GM21526 (cell line): ENCODE data around the gene UMAD1.
A peak's percentile ranks its signal among the peaks of the same experiment; 100 is the strongest.
"Not testable (repeated sequence)": the region's sequence is repeated elsewhere in the genome, so short reads cannot be mapped to it uniquely, and the experiment has no call there.

Experiments used
- ATAC-seq: cut with Tn5 transposase; IDR thresholded peaks from one replicate; pipeline ENCODE4 v1.9.1; 2021; ENCODE audit warnings: moderate library complexity; ENCODE audit not compliant: unreplicated experiment, low FRiP score

UMAD1 gene

DNA sequence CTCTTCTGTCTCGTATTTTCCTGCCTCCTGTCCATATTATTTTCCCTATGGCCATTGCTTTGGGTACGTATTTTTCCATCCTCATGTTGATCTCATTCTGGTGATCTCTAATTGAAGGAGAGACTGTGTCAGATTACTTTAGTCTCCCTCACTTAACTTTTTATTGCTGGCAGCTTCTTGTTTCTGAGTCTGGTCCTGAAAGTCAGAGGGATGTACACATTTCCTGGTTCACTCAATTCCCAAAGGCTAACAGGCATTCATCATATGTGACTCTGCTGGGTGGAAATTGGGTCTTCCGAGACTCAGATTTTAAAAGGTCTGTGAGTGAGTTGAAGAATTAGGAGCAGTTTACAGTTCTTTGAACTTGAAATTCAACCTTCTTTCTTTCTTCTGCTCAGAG, 10.9 kb downstream of the UMAD1 start:
- ATAC-seq, result no peak

DNA sequence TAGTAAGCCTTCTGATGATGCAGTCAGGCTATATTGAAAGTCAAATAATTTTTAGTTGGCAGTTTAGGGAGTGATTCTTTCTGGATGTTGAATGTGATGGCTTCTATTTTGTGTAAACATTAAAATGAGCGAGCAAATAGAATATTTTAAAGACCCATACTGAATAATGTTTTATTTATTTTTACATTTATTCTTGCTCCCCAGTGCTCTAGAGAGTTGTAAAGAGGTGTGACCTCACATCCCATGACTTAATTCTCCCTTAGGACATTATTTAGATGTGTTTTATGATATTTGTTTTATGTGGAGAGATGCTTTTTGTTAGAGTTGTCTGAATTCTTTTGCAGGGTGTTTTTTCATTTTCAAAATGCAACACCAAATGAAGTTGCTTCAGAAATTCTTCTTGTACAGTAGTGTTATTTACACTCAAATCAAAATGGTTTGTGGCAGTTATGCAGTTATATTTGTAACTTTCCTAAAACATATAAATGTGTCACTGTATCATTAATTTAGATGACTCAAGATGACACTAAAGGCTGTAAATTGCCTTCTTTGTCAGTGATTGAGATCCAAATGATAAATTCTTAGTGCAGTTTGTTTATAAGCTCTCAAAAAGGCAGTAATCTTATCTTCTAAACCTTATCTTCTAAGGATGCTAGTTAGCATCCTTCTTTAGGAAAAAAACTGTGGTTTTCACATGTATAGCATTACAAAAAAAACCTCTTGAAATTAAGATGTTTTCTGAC, 12.4 kb downstream of the UMAD1 start:
- no peak for ATAC-seq

DNA sequence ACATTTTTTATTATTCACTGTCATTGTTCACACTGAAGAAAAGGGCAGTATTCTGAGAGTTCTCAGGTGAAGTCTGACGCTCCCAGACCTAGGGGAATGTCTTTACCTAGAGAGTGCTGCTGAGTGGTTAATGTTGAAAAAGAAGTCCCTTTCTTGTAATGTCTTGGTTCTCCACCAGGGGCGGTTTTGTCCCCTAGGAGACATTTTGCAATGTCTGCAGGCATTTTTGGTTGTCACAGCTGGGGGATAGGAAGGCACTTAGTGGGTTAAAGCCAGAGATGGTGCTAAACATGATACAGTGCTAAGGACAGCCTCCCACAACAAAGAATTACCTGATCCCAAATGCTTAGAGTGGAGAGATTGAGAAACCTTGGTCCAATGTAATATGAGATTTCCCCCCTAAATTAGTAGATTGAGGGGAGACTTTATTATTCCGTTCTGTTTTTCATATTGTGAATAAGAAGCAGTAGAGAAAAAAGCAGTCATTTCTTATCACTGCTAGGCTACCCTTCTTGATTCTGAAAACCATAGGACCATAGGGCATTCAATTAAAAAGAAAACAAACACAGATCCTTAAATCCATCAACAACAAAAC, 13.1 kb downstream of the UMAD1 start:
- no peak for ATAC-seq

DNA sequence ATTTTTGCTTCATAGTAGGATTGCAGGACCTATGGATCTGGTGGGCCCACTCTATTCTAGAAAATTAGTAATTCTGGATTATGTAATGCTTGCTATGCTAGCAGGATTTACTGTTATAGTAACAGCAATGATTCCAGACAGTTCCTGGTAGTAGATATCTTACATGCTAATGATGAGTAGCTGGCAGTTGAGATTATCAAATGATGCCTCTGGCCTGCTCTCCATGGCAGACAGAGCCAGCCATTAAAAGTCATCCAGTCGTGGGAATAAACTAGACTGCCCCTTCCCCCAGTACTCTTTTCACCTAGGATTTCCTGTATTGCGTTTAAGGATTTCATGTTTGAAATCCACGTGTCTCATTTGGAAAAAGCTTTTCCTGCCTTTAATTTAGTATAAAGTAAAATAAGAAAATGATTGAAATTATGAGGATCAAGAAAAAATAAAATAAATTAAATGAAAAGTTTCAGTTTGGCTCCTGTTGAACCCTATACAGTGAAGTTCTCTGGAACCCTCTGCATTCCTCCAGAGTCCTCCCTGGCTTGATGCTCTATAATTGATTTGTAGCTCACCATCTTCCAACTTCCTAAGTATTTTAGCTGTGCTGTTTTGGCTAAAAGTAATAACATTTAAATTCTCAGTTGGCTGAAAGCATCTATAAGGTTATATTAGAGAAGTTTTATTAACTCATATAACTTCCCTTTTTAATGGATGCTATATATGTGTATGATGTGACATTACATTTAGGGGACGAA, 14.6 kb downstream of the UMAD1 start:
- ATAC-seq, result no peak

DNA sequence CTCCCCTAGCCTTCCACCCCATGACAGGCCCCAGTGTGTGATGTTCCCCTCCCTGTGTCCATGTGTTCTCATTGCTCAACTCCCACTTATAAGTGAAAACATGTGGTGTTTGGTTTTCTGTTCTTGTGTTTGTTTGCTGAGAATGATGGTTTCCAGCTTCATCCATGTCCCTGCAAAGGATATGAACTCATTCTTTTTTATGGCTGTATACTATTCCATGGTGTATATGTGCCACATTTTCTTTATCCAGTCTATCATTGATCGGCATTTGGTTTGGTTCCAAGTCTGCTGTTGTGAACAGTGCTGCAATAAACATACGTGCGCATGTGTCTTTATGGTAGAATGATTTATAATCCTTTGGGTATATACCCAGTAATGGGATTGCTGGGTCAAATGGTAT, 15.9 kb downstream of the UMAD1 start:
- ATAC-seq, result not testable (repeated sequence)

DNA sequence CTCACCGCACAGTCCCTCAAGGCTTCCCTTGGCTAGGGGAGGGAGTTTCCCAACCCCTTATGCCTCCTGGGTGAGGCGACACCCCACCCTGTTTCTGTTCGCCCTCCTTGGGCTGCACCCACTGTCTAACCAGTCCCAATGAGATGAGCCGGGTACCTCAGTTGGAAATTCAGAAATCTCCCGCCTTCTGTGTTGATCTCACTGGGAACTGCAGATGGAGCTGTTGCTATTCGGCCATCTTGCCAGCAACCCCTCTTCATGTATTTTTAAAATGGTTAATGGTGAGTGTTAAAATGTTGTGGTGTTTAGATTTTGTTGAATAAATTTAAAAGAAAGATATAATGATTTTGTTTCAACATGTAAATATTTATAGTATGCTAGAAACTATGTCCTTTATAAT, 22.0 kb downstream of the UMAD1 start:
- ATAC-seq, result no peak

DNA sequence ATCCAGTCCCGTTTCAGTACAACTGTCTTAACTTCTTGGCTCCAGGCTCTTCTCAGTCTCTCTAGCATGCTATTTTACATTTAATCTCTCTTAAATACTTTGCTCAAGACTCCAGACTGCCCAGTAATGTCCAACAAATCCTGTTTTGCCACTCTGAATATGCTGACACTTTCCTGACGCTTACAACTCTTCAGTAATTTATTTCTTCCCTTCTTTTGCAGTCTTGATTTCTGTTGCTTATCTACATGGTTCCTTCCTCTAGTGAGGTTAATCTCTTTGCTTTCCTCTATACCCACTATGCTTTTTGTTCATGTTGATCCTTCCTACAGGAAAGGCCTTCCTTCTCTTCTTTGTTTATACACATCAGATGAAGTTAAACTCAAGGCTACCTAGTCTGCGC, 23.7 kb downstream of the UMAD1 start:
- no peak for ATAC-seq

DNA sequence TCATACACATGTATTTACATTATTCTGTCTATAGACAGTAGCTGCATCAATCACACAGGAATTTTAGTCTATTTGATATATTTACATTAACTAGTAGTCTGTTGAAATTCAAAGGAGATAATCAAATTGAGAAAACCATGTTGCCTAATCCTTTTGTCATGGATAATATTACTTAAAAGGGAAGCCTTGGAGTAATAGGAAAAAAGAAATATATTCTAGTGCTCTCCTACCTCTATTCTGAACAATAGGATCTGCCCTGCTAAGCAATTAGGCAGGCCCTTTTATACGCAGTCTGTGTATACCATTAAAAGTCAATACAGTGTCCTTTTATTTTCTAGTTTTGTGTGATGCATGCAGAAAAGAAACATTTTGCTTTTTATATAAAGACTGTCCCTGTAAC, 24.5 kb downstream of the UMAD1 start:
- ATAC-seq, result no peak

DNA sequence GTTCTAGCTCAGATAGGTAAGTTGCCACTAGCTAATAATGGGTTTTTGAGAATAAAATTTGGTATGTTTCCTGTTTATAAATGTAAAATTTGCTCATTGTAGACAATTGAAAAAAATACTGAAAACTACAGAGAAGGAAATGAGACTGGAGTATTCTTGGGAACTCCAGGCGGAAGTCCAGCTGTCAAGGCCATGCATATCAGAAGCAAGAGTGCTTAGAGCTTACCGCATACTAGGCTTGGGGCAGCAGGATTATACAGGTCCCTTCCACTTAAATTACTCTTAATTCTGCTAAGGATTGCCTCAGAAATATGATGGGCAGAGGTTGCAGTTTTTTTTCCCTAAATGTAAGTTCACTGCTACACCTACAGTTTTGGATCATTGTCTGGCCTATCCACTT, 26.6 kb downstream of the UMAD1 start:
- no peak for ATAC-seq

DNA sequence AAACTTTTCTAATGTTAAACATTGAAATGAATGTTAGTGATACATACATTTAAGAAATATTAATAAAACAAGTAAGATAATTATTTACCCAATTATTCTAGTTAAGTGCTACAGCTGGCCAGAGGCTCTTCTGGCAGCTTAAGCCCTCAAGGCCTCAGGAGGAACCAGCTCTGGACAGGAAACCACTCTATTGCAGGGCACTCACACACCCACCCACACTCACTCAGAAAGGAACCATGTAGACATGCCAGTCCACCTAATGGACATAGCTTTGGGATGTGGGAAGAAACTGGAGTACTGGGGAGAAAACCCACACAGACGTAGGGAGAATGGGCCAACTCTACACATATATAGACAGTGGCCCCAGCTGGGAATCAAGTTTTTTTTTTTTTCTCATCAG, 28.2 kb downstream of the UMAD1 start:
- ATAC-seq, result no peak

DNA sequence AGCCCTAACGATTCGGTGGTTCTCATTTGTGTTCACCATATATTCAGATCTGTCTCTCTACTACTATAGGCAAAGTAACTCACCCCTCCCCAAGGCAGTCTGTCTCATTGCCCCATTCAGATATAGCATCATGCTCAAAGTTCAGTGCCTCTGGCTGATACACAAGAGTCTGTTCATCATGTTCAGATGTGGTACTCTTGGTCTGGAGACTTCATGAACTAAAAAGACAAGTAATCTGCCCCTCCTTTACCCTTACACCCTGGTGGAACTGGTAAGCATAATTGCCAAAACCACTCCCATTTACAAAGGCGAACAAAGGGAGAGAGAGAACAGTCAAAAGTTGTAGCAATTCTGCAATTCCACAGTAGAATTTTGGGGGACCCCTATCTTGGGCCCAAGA, 29.9 kb downstream of the UMAD1 start:
- no peak for ATAC-seq

DNA sequence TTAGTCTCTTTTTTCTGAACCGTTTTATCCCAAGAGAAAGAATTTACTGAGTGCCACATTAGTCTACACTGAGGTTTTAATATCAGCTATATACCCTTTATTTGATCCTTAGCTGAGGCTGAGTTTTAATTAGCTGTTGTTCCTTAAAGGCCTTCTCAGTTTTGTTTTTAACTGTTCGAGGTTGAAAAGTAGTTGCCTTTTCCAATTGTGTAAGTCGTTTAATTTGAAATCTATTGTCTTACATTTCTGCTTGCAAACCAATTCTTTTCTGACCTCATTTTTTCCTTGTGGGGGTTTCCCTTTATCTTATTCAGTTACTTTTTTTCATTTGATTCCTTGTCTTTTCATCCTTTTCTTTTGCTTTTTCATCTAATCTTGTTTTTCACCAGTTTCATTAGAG, 30.8 kb downstream of the UMAD1 start:
- no peak for ATAC-seq

DNA sequence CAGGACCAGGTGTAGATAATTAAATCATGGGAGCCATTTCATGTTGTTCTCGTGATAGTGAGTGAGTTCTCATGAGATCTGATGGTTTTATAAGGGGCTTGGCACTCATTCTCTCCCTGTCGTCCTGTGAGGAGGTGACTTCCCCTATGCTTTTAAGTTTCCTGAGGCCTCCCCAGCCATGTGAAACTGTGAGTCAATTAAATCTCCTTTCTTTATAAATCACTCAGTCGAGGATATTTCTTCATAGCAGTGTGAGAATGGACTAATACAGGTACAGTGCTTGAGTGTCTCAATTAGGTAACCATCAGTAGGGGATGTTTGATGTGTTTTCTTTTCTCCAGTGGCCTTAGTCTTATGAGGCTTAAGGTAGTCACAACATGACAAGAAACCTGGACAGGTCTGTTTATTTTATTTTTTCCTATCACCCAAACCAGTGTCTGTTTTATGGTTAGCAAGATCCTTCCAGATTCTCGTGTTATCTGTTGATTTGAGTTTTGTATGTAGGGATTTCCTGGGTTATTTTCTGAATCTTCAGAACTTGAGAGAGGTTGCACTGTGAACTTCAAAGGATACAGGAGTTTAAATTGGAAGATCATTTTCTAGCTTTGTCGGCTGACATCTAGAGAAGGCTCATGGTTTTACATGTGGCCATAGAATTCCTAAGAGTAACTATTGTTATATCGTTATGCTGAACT, 32.1 kb downstream of the UMAD1 start:
- ATAC-seq, result no peak

DNA sequence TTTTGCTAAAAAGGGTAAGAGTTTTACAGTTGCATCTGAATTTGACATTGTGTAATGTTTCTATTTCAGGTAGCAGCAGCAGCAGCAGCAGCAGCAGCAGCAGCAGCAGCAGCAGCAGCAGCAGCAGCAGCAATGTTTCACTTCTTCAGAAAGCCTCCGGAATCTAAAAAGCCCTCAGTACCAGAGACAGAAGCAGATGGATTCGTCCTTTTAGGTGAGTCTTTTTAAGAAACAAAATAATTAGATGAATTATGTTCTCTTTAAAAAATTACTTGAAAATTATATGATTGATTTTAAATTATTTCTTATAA, 32.6 kb downstream of the UMAD1 start:
- ATAC-seq, result no peak

DNA sequence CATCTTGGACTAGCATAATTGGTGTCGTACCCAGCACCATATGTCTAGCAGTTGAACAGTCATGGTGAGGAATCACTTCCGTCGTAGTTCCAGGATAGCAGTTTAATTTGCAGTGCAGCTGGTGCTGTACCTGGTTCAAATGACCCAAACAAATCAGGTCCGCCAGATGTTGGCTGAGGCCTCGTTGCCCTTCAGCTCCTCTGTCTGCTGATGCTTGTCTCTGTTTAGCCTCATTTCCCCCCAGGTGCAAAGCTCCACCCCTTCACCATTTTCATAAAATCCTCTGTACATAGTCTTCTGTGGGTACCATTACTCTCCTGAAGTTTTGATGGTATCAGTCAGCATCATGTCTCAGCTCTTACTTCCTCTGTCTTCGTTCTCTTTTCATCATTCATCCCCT, 35.1 kb downstream of the UMAD1 start:
- no peak for ATAC-seq

DNA sequence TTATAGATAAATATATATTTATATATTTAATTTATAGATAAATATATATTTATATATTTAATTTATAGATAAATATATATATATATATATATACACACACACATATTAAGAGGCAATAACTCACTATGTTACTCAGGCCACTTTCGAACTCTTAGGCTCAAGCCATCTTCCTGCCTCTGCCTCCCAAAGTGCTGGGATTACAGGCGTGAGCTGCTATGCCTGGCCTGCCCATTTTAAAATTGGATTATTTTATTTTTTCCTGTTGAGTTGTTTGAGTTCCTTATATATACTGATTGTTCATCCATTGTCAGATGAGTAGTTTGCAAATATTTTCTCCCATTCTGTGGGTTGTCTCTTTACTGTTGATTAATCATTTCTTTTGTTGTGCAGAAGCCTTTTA, 39.1 kb downstream of the UMAD1 start:
- ATAC-seq, result not testable (repeated sequence)

DNA sequence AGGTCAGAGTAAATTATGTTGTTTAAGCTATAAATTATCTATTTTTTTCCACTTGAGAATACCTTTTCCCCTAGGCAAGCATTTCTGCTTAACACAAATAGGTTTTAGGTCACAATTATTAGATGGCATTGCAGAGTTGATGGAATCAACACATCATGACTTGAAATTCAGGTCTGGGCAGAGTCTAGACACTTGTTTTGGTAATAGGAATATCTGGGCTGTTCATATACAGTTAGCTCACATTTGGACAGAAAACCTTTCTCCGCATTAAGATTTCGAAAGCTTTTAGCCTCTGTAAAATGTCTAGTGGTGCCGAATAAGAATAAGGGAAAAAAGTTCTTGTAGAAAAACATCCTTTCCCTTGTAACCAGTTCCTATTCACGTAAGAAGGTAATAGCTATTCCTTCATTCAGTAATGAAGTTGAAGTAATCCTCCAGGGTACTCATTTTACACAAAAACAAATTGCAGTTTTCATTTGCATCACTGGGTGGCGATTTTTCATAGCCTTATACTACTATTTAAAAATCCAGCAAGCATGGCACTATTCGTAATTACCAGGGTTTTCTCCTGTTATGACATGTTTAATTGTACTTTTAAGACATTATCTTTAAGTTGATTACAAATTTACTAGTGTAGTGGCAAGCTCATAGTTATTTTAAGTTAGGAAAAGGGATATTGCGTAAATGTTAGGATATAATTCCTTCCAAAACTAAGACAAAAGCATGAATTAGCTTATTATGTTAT, 40.8 kb downstream of the UMAD1 start:
- ATAC-seq, result peak; percentile 83

DNA sequence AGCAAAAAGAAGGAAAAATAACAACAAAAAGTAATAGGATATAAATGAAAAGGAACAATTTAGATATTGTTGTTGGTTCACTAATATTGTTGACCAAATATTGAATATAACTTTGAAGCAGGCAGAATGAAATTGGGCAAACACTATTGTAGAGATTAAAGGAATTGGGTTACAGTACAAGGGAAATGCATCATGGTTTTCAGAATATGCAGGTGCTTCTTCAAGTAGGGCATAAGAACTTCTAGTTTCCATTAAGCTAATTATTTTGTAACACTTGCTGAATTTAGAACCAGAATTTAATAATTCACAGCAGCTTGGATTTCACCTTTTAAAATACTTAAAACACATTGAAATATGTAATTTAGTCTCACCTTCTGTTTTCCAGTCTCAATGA, 41.4 kb downstream of the UMAD1 start:
- no peak for ATAC-seq

DNA sequence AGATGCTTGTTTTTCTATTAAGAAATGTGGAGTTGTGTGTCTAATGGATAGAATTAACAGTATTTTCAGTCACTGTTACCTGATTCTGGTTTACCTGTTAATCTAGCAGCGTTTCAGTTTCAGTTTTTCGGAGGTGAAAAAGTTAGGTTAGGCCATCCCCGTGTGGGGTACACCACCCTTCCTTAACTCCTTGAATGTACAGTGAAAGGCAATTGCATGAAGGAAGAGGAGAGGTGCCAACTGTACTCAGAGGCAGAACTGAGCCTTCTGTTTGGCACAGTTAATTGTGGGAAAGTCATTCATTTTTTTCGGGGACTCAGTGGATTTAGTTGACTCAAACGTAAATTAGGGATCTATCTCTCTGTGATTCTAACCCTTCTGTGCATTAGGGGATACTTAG, 42.3 kb downstream of the UMAD1 start:
- ATAC-seq, result no peak

DNA sequence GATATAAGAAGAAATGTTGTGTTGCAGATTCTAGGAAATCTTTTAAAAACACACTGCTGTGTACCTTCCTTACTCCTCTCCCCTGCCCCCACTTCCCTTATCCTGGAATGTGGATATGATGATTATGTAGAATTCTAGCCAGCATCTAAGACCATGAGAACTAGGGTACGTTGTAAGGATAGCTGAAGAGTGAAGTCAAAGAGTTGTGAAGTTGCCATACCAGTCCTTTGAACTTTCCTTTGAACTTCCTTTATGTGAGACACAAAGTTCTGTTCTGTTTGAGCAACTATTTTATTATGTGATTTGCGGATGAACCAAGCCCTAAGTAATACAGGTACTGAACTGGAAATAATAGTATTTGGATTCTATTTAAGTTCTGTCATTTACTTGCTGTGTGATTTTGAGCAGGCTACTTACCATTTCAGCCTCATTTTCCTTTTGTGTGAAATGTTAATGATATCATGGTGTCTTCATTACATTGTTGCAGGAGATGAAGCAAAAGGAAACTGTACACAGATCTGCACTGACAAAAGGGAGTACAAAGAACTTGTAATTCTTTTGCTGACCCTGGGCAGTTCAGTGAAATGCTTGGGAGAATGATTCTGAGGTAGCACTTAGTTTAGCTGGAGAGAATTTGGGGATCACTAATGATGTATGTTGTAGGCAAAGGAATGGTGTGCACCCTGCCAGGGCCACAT, 46.4 kb downstream of the UMAD1 start:
- ATAC-seq, result no peak
